GM12873 (cell line): ENCODE results near the gene DCAF15.

Experiments
- CTCF ChIP-seq: IDR thresholded peaks from 2 replicates; pipeline ENCODE4 v1.5.1; 2012; ENCODE audit warnings: low read depth, mild to moderate bottlenecking, moderate library complexity, low read length, control low read depth; ENCODE audit not compliant: insufficient read depth; ENCODE audit errors: missing control alignments

Gene DCAF15

GRCh38 chr19:13923194-13923987, 28.9 kb upstream of the DCAF15 start:
- no peak for TF ChIP-seq CTCF

GRCh38 chr19:13926010-13926409, 26.3 kb upstream of the DCAF15 start:
- TF ChIP-seq CTCF, result no peak

GRCh38 chr19:13926715-13927114, 25.6 kb upstream of the DCAF15 start:
- TF ChIP-seq CTCF, result no peak

- no peak for TF ChIP-seq CTCF
These were observed 23.0 kb upstream of the DCAF15 start for GRCh38 chr19:13929340-13929739.

GRCh38 chr19:13929956-13930355, 22.4 kb upstream of the DCAF15 start:
- no peak for TF ChIP-seq CTCF

GRCh38 chr19:13930402-13930801, 21.9 kb upstream of the DCAF15 start:
- TF ChIP-seq CTCF, result no peak

- no peak for TF ChIP-seq CTCF
These were observed 20.7 kb upstream of the DCAF15 start for GRCh38 chr19:13931391-13932148.
